ENCODE data around the gene SF3B3.
A peak's percentile ranks its signal among the peaks of the same experiment; 100 is the strongest.
"Not testable (repeated sequence)": the region's sequence is repeated elsewhere in the genome, so short reads cannot be mapped to it uniquely, and the experiment has no call there.

The SF3B3 gene

GRCh38 chr16:70512456-70512855 lies 11.2 kb upstream of the SF3B3 start:
- DNase-seq = no peak

- DNase-seq = peak; percentile 20 to 78 (median 40)
Observed at GRCh38 chr16:70520612-70521297, 2.9 kb upstream of the SF3B3 start.

- peak in 3 of 4 experiments; percentile 28 to 44 (median 41) for DNase-seq
Observed at GRCh38 chr16:70522216-70523075, 1.2 kb upstream of the SF3B3 start.

- DNase-seq = peak; percentile 90 to 94 (median 94)
Observed at GRCh38 chr16:70523076-70523742, 407 bp upstream of the SF3B3 start, which contains the start of gene COG4. COG4 (minus strand) TSS chr16:70523554; CDS start chr16:70523543, 11 bp downstream.

GRCh38 chr16:70524399-70524825 lies 796 bp downstream of the SF3B3 start:
- DNase-seq = peak in 1 of 4 experiments; percentile 22

GRCh38 chr16:70526403-70526802 lies 2.8 kb downstream of the SF3B3 start:
- DNase-seq = no peak

- no peak for DNase-seq
Observed at GRCh38 chr16:70527315-70527996, 3.8 kb downstream of the SF3B3 start.

GRCh38 chr16:70529051-70529777 lies 5.6 kb downstream of the SF3B3 start:
- peak; percentile 21 to 59 (median 49) for DNase-seq

- not testable (repeated sequence) for DNase-seq
Observed at GRCh38 chr16:70529954-70530353, 6.3 kb downstream of the SF3B3 start.

GRCh38 chr16:70534971-70535370 lies 11.4 kb downstream of the SF3B3 start:
- no peak for DNase-seq

- DNase-seq = no peak
Observed at GRCh38 chr16:70540994-70541393, 17.4 kb downstream of the SF3B3 start.

GRCh38 chr16:70544548-70544947 lies 20.9 kb downstream of the SF3B3 start:
- DNase-seq = no peak

- DNase-seq = no peak
Observed at GRCh38 chr16:70548936-70549335, 25.3 kb downstream of the SF3B3 start.

GRCh38 chr16:70550082-70550481 lies 26.5 kb downstream of the SF3B3 start:
- DNase-seq = no peak

GRCh38 chr16:70551788-70552187 lies 28.2 kb downstream of the SF3B3 start:
- no peak for DNase-seq

- DNase-seq = no peak
Observed at GRCh38 chr16:70552675-70553074, 29.1 kb downstream of the SF3B3 start.

- no peak for DNase-seq
Observed at GRCh38 chr16:70553645-70554044, 30.0 kb downstream of the SF3B3 start.

GRCh38 chr16:70556063-70556462 lies 32.4 kb downstream of the SF3B3 start:
- no peak for DNase-seq

GRCh38 chr16:70561623-70562022 lies 38.0 kb downstream of the SF3B3 start:
- no peak for DNase-seq

- DNase-seq = no peak
Observed at GRCh38 chr16:70563636-70564035, 40.0 kb downstream of the SF3B3 start.

- DNase-seq = no peak
Observed at GRCh38 chr16:70565053-70565452, 41.4 kb downstream of the SF3B3 start.

Measured in suppressor macrophage (primary cell).